NB4 (cell line): ENCODE measurements around the gene ABO.
"Not testable (repeated sequence)": the region's sequence is repeated elsewhere in the genome, so short reads cannot be mapped to it uniquely, and the experiment has no call there.

Experiments used
- DNase-seq: peaks from one replicate; pipeline ENCODE4 v3.0.0; 2010; ENCODE audit warnings: low read depth
- H3K4me3 ChIP-seq: one replicate; pipeline ENCODE4 v1.5.1; 2011; ENCODE audit warnings: mild to moderate bottlenecking, low read depth, low read length, moderate library complexity
- CTCF ChIP-seq: IDR thresholded peaks from one replicate; pipeline ENCODE4 v1.5.1; 2012; ENCODE audit warnings: low read depth, low read length
- MAX ChIP-seq: IDR thresholded peaks from 2 replicates; pipeline ENCODE4 v1.6.1; 2011; ENCODE audit warnings: low read depth, low read length
- MYC ChIP-seq: IDR thresholded peaks from 2 replicates; pipeline ENCODE4 v1.6.1; 2011; ENCODE audit warnings: low read depth, low read length
- POLR2A ChIP-seq: IDR thresholded peaks from 2 replicates; pipeline ENCODE4 v1.6.1; 2011; ENCODE audit warnings: mild to moderate bottlenecking; ENCODE audit not compliant: insufficient read length; ENCODE audit errors: extremely low read depth

ABO gene

GRCh38 chr9:133274236-133275104, 531 bp downstream of the ABO start:
- H3K4me3 ChIP-seq = no peak overlapping the region
- DNase-seq = no peak
- no peak for TF ChIP-seq MAX
- TF ChIP-seq POLR2A = no peak
- no peak for TF ChIP-seq CTCF
- TF ChIP-seq MYC = no peak

GRCh38 chr9:133273819-133274218, 1.2 kb downstream of the ABO start:
- no peak for DNase-seq
- no peak overlapping the region for H3K4me3 ChIP-seq

GRCh38 chr9:133273098-133273497, 1.9 kb downstream of the ABO start:
- TF ChIP-seq MAX = no peak
- no peak for TF ChIP-seq POLR2A
- TF ChIP-seq CTCF = no peak
- TF ChIP-seq MYC = no peak
- no peak overlapping the region for H3K4me3 ChIP-seq
- peak; percentile 32 for DNase-seq

More at GRCh38 chr9:133273819-133274218, 1.2 kb downstream of the ABO start:
- TF ChIP-seq CTCF = no peak
- TF ChIP-seq MYC = no peak

- DNase-seq = peak; percentile 64
- no peak overlapping the region for H3K4me3 ChIP-seq
- TF ChIP-seq MYC (no peak), POLR2A (no peak), CTCF (no peak), MAX (no peak)
Measured at GRCh38 chr9:133269537-133270362, 5.3 kb downstream of the ABO start.

GRCh38 chr9:133269136-133269535, 5.9 kb downstream of the ABO start:
- H3K4me3 ChIP-seq, DNase-seq: not testable (repeated sequence)

GRCh38 chr9:133268335-133269056, 6.5 kb downstream of the ABO start:
- DNase-seq = no peak
- TF ChIP-seq POLR2A = no peak
- TF ChIP-seq CTCF = no peak
- no peak for TF ChIP-seq MYC
- no peak for TF ChIP-seq MAX
- H3K4me3 ChIP-seq = no peak overlapping the region
